Sigmoid colon (tissue), 7 donors: Measurements from ENCODE around the gene ZNF764. TPM values are rescaled to one million over a fixed set of nuclear protein-coding genes. Genes with fewer than 3 reads are reported as not detected.
A peak's percentile ranks its signal among the peaks of the same experiment; 100 is the strongest.

ENCODE experiments used
- DNase-seq: peaks from one replicate; pipeline ENCODE4 v3.0.0-alpha.2; 2019
- H3K27ac ChIP-seq, 4 donors: fragments of 200-600 bp; sonication (generic); one replicate each; pipeline ENCODE4 v1.5.1; 2016 to 2019; ENCODE audit warnings: mild to moderate bottlenecking in 1 of 4
- H3K27me3 ChIP-seq, 3 donors: fragments of 200-600 bp; sonication (generic); one replicate each; pipeline ENCODE4 v1.5.1; 2019; ENCODE audit warnings: mild to moderate bottlenecking in 1 of 3
- H3K36me3 ChIP-seq, 4 donors: fragments of 200-600 bp; sonication (generic); one replicate each; pipeline ENCODE4 v1.5.1; 2016 to 2019
- H3K4me1 ChIP-seq, 4 donors: fragments of 200-600 bp; sonication (generic); one replicate each; pipeline ENCODE4 v1.5.1; 2017 to 2019
- H3K4me3 ChIP-seq, 4 donors: fragments of 200-600 bp; sonication (generic); one replicate each; pipeline ENCODE4 v1.5.1; 2017 to 2019; ENCODE audit warnings: mild to moderate bottlenecking in 2 of 4, moderate library complexity in 1 of 4
- H3K9me3 ChIP-seq, 4 donors: fragments of 200-600 bp in 3 of 4; sonication (generic) in 3 of 4; one replicate each; pipeline versions ENCODE4 v1.5.1 to v1.6.1; 2013 to 2019
- EP300 ChIP-seq, 4 donors: sonication (generic); formaldehyde crosslinking; IDR thresholded peaks; one replicate each; pipeline ENCODE4 v1.6.1; 2017; ENCODE audit warnings: antibody characterized with exemption in 4 of 4
- POLR2A ChIP-seq, 2 donors: fragments of 450-650 bp; IDR thresholded peaks; one replicate each; pipeline ENCODE4 v1.6.1; 2016; ENCODE audit warnings: antibody characterized with exemption in 2 of 2, mild to moderate bottlenecking in 2 of 2, moderate library complexity in 2 of 2
- POLR2AphosphoS5 ChIP-seq, 4 donors: sonication (generic); formaldehyde crosslinking; IDR thresholded peaks; one replicate each; pipeline ENCODE4 v1.6.1; 2017; ENCODE audit warnings: antibody characterized with exemption in 4 of 4
- WGBS, 2 donors: extraction: QIAGEN DNeasy Blood & Tissue Kit; methylation state at CpG; one replicate each; pipeline ENCODE4 v1.1.7; 2013; 5-methylcytosine and 5-hydroxymethylcytosine counted together
- intact Hi-C: fragments of 100-400 bp; cut with DNase I; formaldehyde crosslinking; loops from one replicate; pipeline ENCODE4 v1.15.1; 2023
- polyA plus RNA-seq, 3 donors: library from polyadenylated mRNA; stranded (reverse); fragments of 200-250 nt; gene quantifications; one replicate each; pipeline ENCODE4 v1.2.3, GENCODE V29; 2013
- total RNA-seq, 4 donors: library from RNA; depleted of rRNA; stranded (reverse); fragments of >200 nt; gene quantifications; one replicate each; pipeline ENCODE4 v1.1.0, GENCODE V29; 2016
- TF ChIP-seq, protein P1 (sequence below), 4 experiments: fragments of 450-650 bp in 3 of 4; fragments of 200-600 bp in 1 of 4; IDR thresholded peaks; one replicate each; pipeline ENCODE4 v1.5.1; 2016 to 2019; ENCODE audit warnings: antibody characterized with exemption in 4 of 4, mild to moderate bottlenecking in 3 of 4, moderate library complexity in 2 of 4
- donor health status: healthy with polysubstance abuse.
- donor health status: Bipolar disorder and iron deficiency.
- donor health status: healthy.

Gene ZNF764
- total RNA-seq (1 to 10 TPM; 6.1 to 8.6 (median 8.1) TPM), polyA plus RNA-seq (1 to 10 TPM; 3.5 to 7.7 (median 4.8) TPM)

DNA sequence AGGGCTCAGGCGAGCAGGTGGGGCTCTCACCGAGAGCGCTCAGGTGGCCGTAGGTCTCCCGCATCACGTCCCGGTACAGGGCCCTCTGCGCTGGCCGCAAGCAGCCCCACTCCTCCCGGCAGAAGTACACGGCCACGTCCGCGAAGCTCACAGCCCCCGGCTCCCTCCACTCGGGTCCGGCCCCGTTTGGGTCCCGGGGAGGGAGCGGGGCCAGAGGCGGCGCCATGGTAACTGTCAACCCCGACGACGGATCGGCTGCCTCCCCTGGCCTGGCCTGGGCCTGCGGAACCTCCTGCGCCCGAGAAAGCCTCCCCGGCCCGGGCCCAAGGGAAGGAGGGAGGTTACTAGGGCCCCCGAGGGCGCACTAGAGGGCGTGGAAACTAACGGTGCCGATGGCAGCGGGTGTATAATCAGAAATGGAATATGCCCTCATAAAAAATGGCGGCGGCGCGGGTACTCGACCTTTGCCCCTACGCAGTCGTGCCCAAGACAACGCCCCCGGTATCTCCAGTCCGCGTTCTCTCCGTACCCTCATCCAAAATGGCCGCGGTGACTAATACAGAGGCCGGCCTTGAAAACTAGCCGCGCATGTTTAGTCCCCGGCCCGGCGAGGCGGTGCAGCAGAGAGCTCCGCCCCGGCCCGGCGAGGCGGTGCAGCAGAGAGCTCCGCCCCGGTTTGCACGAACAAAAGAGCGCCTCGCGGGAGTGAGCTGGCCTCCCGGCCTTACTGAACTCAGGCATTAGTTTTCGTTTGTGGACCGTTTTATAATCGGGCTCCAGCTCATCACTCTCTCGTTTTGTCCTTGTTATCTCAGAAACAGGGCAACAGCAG, at the start of gene ZNF764:
Gene ZNF764, minus strand, starts transcription at position 418 of the 832 bp plus-strand sequence. Its CDS starts 192 bp downstream, at position 226.
- Histone ChIP-seq H3K4me3 (peak within 1 kb of the TSS; percentile 49 to 87 (median 84)), H3K27ac (peak within 1 kb of the TSS; percentile 89 to 98 (median 96)), H3K9me3 (no peaks in the 10 kb centered on the region), H3K36me3 (peaks cover 11 to 24% (median 13%) of the 10 kb centered on the region in 4 donors), H3K4me1 (peaks cover 0 to 32% (median 28%) of the 10 kb centered on the region in 4 donors), H3K27me3 (no peaks in the 10 kb centered on the region)
- peak; percentile 99 for DNase-seq
- 0% methylated on average over 74 of the region's 74 CpGs for WGBS, 2 donors
- TF ChIP-seq, protein P1, sequence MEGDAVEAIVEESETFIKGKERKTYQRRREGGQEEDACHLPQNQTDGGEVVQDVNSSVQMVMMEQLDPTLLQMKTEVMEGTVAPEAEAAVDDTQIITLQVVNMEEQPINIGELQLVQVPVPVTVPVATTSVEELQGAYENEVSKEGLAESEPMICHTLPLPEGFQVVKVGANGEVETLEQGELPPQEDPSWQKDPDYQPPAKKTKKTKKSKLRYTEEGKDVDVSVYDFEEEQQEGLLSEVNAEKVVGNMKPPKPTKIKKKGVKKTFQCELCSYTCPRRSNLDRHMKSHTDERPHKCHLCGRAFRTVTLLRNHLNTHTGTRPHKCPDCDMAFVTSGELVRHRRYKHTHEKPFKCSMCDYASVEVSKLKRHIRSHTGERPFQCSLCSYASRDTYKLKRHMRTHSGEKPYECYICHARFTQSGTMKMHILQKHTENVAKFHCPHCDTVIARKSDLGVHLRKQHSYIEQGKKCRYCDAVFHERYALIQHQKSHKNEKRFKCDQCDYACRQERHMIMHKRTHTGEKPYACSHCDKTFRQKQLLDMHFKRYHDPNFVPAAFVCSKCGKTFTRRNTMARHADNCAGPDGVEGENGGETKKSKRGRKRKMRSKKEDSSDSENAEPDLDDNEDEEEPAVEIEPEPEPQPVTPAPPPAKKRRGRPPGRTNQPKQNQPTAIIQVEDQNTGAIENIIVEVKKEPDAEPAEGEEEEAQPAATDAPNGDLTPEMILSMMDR (IDR thresholded peaks at IDR 0.05), result no peak
- TF ChIP-seq EP300 (IDR thresholded peaks at IDR 0.05) (no peak), POLR2AphosphoS5 (IDR thresholded peaks at IDR 0.05) (peak; percentile 55 to 81 (median 74)), POLR2A (IDR thresholded peaks at IDR 0.05) (peak in 1 of 2 donors; percentile 22)
- intact Hi-C loops, result loop anchor here (1.0 to 5.0 kb wide), 4 partner anchors 13 to 74 kb away; partner anchors contain the start of genes ZNF688 and ZNF785

DNA sequence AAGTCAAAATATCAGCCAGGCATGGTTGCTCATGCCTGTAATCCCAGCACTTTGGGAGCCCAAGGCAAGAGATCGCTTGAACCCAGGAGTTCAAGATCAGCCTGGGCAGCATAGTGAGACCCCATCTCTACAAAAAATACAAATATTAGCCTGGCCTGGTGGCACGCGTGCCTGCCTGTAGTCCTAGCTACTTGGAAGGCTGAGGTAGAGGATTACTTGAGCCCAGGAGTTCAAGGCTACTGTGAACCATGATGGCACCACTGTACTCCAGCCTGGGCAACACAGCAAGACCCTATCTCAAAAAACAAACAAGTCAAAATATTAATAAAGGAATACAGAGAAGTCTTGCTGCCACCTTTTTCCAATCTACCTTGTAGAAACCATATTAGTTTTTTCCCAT, 47.8 kb upstream of the ZNF764 start:
- intact Hi-C loops, result no loop called here
- 99% methylated on average over 3 of the region's 3 CpGs for WGBS, 2 donors
- Histone ChIP-seq H3K27ac (no peak overlapping the region), H3K9me3 (no peaks in the 10 kb centered on the region), H3K4me1 (peaks cover 0 to 31% (median 20%) of the 10 kb centered on the region in 4 donors), H3K4me3 (no peak overlapping the region), H3K36me3 (peaks cover 5 to 62% (median 21%) of the 10 kb centered on the region in 4 donors), H3K27me3 (no peaks in the 10 kb centered on the region)
- no peak for DNase-seq
- TF ChIP-seq, protein P1 (IDR thresholded peaks at IDR 0.05), result no peak
- TF ChIP-seq EP300 (IDR thresholded peaks at IDR 0.05), result no peak
- no peak for TF ChIP-seq POLR2A (IDR thresholded peaks at IDR 0.05)
- TF ChIP-seq POLR2AphosphoS5 (IDR thresholded peaks at IDR 0.05), result no peak

DNA sequence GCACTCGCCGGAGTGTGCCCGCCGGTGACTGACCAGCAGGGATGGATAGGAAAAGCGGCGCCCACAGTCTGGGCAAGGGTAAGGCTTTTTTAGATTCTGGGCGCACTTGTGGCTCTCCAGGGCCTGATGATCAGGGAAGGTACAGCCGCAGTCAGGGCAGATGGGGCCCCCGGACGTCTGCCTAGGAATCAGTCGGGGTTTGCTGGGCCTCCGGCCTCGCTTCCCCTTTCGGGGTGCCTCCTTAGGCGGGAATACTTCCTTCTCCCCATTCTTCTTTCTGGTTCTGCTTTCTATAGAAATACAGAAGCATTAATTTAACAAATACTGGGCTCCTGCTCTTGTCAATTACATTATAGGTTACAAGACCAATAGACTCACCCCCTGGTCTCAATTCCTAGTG, 47.0 kb upstream of the ZNF764 start:
- no peaks in the 10 kb centered on the region for H3K9me3 ChIP-seq
- peaks cover 5 to 62% (median 21%) of the 10 kb centered on the region in 4 donors for H3K36me3 ChIP-seq
- no peak for DNase-seq
- intact Hi-C loops, result no loop called here
- H3K27me3 ChIP-seq, result no peaks in the 10 kb centered on the region
- H3K27ac ChIP-seq, result no peak overlapping the region
- WGBS, 2 donors, result 92 to 96% methylated on average over 15 of the region's 15 CpGs
- TF ChIP-seq POLR2AphosphoS5 (IDR thresholded peaks at IDR 0.05) (no peak), POLR2A (IDR thresholded peaks at IDR 0.05) (no peak), EP300 (IDR thresholded peaks at IDR 0.05) (no peak)
- TF ChIP-seq, protein P1 (IDR thresholded peaks at IDR 0.05), result no peak
- H3K4me3 ChIP-seq, result no peak overlapping the region
- H3K4me1 ChIP-seq, result peaks cover 0 to 25% (median 17%) of the 10 kb centered on the region in 4 donors

DNA sequence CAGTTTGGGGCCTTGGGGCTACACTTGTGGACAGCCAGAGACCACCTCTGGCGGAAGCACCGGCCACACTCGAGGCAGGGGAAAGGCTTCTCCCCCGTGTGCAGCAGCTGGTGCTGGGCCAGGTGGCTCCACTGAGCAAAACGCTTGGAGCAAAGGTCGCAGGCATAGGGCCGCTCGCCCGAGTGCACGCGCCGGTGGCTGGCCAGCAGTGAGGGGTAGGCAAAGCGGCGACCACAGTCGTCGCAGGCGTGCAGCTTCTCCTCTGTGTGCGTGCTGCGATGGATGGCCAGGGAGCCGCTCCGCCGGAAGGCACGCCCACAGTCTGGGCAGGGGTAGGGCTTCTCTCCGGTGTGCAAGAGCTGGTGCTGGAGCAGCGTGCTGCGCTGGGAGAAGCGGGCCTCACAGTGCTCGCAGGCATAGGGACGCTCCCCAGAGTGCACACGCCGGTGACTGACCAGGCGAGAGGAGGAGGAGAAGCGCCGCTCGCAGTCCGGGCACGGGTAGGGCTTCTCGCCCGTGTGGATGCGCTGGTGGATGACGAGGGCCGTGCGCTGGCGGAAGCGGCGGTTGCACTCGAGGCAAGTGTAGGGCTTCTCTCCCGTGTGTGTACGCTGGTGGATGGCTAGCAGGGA, 46.3 kb upstream of the ZNF764 start:
- intact Hi-C loops, result no loop called here
- Histone ChIP-seq H3K9me3 (no peaks in the 10 kb centered on the region), H3K36me3 (peaks cover 5 to 62% (median 21%) of the 10 kb centered on the region in 4 donors), H3K4me3 (no peak overlapping the region), H3K4me1 (peaks cover 0 to 24% (median 16%) of the 10 kb centered on the region in 4 donors), H3K27ac (no peak overlapping the region), H3K27me3 (no peaks in the 10 kb centered on the region)
- TF ChIP-seq EP300 (IDR thresholded peaks at IDR 0.05), result no peak
- TF ChIP-seq, protein P1 (IDR thresholded peaks at IDR 0.05), result no peak
- TF ChIP-seq POLR2AphosphoS5 (IDR thresholded peaks at IDR 0.05), result no peak
- no peak for TF ChIP-seq POLR2A (IDR thresholded peaks at IDR 0.05)
- DNase-seq, result no peak
- 92 to 95% methylated on average over 49 of the region's 49 CpGs for WGBS, 2 donors
